ENCODE measurements around the gene GARIN5B. TPM values are rescaled to one million over a fixed set of nuclear protein-coding genes. Genes with fewer than 3 reads are reported as not detected.

The GARIN5B gene
- total and polyA plus RNA-seq, 2 of the 13 experiments (the other 11 are each of a cell fraction or from before 2014, with no cell fraction given) = not detected

DNA sequence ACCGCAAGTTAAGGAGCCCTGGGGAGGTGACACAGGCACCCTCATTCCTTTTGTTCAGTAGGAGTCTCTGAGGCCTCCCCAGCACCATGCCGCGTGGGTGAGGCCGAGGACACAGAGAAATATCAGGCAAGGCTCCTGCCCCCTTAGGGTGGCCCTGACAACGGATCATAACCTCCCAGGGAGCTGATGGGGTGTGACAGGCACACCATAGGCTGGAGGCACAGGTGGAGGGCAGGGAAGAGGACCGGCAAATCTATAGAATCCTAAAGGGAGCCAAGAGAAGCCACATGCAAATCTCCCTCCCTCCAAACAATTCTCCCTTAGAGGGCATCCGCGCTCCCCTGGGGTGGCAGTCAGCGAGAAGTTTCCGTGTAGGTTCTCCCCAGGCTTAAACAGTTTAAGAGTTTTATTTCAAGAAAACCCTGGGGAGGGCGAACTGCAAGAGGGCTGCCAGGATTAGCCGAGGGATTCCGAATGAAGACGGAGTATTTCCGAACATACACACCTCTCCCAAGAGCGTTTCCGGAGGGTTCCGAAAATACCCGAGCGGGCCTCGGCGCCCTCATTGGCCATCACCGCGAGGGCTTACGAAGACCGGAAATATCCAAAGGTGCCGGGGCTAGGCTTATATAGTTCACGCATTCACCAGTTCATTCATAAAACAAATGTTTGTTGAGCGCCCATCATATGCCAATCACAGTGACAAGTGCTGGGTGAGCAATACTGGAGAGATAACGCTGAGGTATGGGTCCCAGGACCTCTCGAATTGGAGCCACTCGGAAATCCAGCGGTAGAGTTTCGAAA, 22.1 kb upstream of the GARIN5B start (continued):
- TF ChIP-seq, protein P1, sequence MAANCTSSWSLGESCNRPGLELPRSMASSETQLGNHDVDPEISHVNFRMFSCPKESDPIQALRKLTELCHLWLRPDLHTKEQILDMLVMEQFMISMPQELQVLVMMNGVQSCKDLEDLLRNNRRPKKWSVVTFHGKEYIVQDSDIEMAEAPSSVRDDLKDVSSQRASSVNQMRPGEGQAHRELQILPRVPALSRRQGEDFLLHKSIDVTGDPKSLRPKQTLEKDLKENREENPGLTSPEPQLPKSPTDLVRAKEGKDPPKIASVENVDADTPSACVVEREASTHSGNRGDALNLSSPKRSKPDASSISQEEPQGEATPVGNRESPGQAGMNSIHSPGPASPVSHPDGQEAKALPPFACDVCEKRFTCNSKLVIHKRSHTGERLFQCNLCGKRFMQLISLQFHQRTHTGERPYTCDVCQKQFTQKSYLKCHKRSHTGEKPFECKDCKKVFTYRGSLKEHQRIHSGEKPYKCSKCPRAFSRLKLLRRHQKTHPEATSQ (CRISPR knock-in tag; IDR thresholded peaks at IDR 0.05; ENCODE audit: borderline replicate concordance) = 0 out of 2 replicates have a peak, but pooled peaks have one; percentile 30
- peak; percentile 68 for TF ChIP-seq ASH2L (IDR thresholded peaks at IDR 0.05; ENCODE audit: insufficient read length, low read depth, low read length)
- 0 out of 2 replicates have a peak, but pooled peaks have one; percentile 40 for TF ChIP-seq BORCS8-MEF2B (CRISPR knock-in tag; IDR thresholded peaks at IDR 0.05)
- no peak for TF ChIP-seq ZNF629 (CRISPR knock-in tag; conservative IDR thresholded peaks at IDR 0.05)
- TF ChIP-seq, protein P2, sequence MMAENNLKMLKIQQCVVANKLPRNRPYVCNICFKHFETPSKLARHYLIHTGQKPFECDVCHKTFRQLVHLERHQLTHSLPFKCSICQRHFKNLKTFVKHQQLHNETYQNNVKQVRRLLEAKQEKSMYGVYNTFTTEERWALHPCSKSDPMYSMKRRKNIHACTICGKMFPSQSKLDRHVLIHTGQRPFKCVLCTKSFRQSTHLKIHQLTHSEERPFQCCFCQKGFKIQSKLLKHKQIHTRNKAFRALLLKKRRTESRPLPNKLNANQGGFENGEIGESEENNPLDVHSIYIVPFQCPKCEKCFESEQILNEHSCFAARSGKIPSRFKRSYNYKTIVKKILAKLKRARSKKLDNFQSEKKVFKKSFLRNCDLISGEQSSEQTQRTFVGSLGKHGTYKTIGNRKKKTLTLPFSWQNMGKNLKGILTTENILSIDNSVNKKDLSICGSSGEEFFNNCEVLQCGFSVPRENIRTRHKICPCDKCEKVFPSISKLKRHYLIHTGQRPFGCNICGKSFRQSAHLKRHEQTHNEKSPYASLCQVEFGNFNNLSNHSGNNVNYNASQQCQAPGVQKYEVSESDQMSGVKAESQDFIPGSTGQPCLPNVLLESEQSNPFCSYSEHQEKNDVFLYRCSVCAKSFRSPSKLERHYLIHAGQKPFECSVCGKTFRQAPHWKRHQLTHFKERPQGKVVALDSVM (CRISPR knock-in tag; IDR thresholded peaks at IDR 0.05) = no peak
- peak; percentile 41; the same call in 1 of the 2 replicates for TF ChIP-seq PHF20 (CRISPR knock-in tag; IDR thresholded peaks at IDR 0.05)
- no peak for TF ChIP-seq IRX3 (CRISPR knock-in tag; IDR thresholded peaks at IDR 0.05; ENCODE audit: borderline replicate concordance, low read depth)
- TF ChIP-seq, protein P3, sequence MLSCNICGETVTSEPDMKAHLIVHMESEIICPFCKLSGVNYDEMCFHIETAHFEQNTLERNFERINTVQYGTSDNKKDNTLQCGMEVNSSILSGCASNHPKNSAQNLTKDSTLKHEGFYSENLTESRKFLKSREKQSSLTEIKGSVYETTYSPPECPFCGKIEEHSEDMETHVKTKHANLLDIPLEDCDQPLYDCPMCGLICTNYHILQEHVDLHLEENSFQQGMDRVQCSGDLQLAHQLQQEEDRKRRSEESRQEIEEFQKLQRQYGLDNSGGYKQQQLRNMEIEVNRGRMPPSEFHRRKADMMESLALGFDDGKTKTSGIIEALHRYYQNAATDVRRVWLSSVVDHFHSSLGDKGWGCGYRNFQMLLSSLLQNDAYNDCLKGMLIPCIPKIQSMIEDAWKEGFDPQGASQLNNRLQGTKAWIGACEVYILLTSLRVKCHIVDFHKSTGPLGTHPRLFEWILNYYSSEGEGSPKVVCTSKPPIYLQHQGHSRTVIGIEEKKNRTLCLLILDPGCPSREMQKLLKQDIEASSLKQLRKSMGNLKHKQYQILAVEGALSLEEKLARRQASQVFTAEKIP (CRISPR knock-in tag; IDR thresholded peaks at IDR 0.05; ENCODE audit: borderline replicate concordance) = no peak
- TF ChIP-seq, protein P4, sequence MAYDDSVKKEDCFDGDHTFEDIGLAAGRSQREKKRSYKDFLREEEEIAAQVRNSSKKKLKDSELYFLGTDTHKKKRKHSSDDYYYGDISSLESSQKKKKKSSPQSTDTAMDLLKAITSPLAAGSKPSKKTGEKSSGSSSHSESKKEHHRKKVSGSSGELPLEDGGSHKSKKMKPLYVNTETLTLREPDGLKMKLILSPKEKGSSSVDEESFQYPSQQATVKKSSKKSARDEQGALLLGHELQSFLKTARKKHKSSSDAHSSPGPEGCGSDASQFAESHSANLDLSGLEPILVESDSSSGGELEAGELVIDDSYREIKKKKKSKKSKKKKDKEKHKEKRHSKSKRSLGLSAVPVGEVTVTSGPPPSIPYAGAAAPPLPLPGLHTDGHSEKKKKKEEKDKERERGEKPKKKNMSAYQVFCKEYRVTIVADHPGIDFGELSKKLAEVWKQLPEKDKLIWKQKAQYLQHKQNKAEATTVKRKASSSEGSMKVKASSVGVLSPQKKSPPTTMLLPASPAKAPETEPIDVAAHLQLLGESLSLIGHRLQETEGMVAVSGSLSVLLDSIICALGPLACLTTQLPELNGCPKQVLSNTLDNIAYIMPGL (CRISPR knock-in tag; IDR thresholded peaks at IDR 0.05; ENCODE audit: borderline replicate concordance in 1 of 2, low read depth in 1 of 2) = peak in 1 of 2 experiments; percentile 15; a peak in 1 of 4 replicates
- TF ChIP-seq ZNF10 (CRISPR knock-in tag; IDR thresholded peaks at IDR 0.05; ENCODE audit: borderline replicate concordance, low read depth) = no peak
- TF ChIP-seq ZFY (CRISPR knock-in tag; IDR thresholded peaks at IDR 0.05) = peak; percentile 53; the same call in 1 of the 2 replicates
- TF ChIP-seq, protein P5, sequence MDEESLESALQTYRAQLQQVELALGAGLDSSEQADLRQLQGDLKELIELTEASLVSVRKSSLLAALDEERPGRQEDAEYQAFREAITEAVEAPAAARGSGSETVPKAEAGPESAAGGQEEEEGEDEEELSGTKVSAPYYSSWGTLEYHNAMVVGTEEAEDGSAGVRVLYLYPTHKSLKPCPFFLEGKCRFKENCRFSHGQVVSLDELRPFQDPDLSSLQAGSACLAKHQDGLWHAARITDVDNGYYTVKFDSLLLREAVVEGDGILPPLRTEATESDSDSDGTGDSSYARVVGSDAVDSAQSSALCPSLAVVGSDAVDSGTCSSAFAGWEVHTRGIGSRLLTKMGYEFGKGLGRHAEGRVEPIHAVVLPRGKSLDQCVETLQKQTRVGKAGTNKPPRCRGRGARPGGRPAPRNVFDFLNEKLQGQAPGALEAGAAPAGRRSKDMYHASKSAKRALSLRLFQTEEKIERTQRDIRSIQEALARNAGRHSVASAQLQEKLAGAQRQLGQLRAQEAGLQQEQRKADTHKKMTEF (CRISPR knock-in tag; IDR thresholded peaks at IDR 0.05) = no peak
- TF ChIP-seq CCAR2 (optimal IDR thresholded peaks at IDR 0.05; ENCODE audit: low read depth, low read length) = no peak
- TF ChIP-seq MYC (CRISPR knock-in tag; IDR thresholded peaks at IDR 0.05; ENCODE audit: borderline replicate concordance) = peak; percentile 68; the same call in 1 of the 2 replicates
- TF ChIP-seq, protein P6, sequence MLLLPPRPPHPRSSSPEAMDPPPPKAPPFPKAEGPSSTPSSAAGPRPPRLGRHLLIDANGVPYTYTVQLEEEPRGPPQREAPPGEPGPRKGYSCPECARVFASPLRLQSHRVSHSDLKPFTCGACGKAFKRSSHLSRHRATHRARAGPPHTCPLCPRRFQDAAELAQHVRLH (CRISPR knock-in tag; IDR thresholded peaks at IDR 0.05; ENCODE audit: borderline replicate concordance, low read depth) = peak; percentile 19; the same call in 1 of the 2 replicates
- TF ChIP-seq ZNF605 (CRISPR knock-in tag; IDR thresholded peaks at IDR 0.05) = peak; percentile 52; the same call in 1 of the 2 replicates
- TF ChIP-seq ZNF430 (CRISPR knock-in tag; IDR thresholded peaks at IDR 0.05) = peak; percentile 73
- 0 out of 2 replicates have a peak, but pooled peaks have one; percentile 39 for TF ChIP-seq SNAPC2 (CRISPR knock-in tag; IDR thresholded peaks at IDR 0.05)
- no peak for TF ChIP-seq FOXK2 (IDR thresholded peaks at IDR 0.05)
